Stimulated activated naive B cell treated with anti-CD40 and anti-IgM and Interleukin-4, amounts not matched to agents 10 μg/mL and 1 μg/mL and 100 μg/mL, for 72 hours (primary cell): ENCODE measurements around the gene CXCR6.

Source experiments
- ATAC-seq, 2 donors: fragments of 150-1000 bp; cut with Tn5 transposase; replicated peaks; 2 replicates each; pipeline ENCODE4 v1.10.0; 2021; ENCODE audit warnings: moderate library complexity in 1 of 2
- DNase-seq: peaks from one replicate; pipeline ENCODE4 v3.0.0; 2021
- H3K27ac Mint-ChIP-seq: one replicate; pipeline ENCODE4 v1.8.0; 2022; ENCODE audit warnings: mild to moderate bottlenecking, mixed read lengths
- H3K27me3 Mint-ChIP-seq, 2 donors: one replicate each; pipeline ENCODE4 v1.8.0; 2022; ENCODE audit warnings: mixed read lengths in 2 of 2
- H3K36me3 Mint-ChIP-seq, 2 donors: one replicate each; pipeline ENCODE4 v1.8.0; 2022; ENCODE audit warnings: mixed read lengths in 2 of 2, mild to moderate bottlenecking in 1 of 2
- H3K4me1 Mint-ChIP-seq, 2 donors: one replicate each; pipeline ENCODE4 v1.8.0; 2022; ENCODE audit warnings: mixed read lengths in 2 of 2, mild to moderate bottlenecking in 1 of 2
- H3K4me3 Mint-ChIP-seq, 2 donors: one replicate each; pipeline ENCODE4 v1.8.0; 2022; ENCODE audit warnings: mild to moderate bottlenecking in 2 of 2, mixed read lengths in 2 of 2, moderate library complexity in 1 of 2
- H3K9me3 Mint-ChIP-seq, 2 donors: one replicate each; pipeline ENCODE4 v1.8.0; 2022; ENCODE audit warnings: mixed read lengths in 2 of 2, mild to moderate bottlenecking in 1 of 2

The CXCR6 gene

GRCh38 chr3:45943207-45943846 lies at the start of gene CXCR6:
Gene CXCR6, plus strand, starts transcription at chr3:45943464. Its CDS starts 3,018 bp downstream, at chr3:45946482.
- ATAC-seq: no peak
- H3K27ac Mint-ChIP-seq: no peak within 1 kb of the TSS
- H3K4me1 Mint-ChIP-seq: peaks cover 8 to 12% of the 10 kb centered on the region in 2 donors
- DNase-seq: no peak
- no peaks in the 10 kb centered on the region for H3K9me3 Mint-ChIP-seq
- no peak within 1 kb of the TSS for H3K4me3 Mint-ChIP-seq
- no peaks in the 10 kb centered on the region for H3K27me3 Mint-ChIP-seq
- peaks cover 11 to 39% of the 10 kb centered on the region in 2 donors for H3K36me3 Mint-ChIP-seq

GRCh38 chr3:45894015-45894414 lies 49.2 kb upstream of the CXCR6 start:
- ATAC-seq (no peak), DNase-seq (no peak)
- peaks cover 0 to 5% of the 10 kb centered on the region in 2 donors for H3K36me3 Mint-ChIP-seq
- H3K27ac Mint-ChIP-seq: no peak overlapping the region
- H3K4me3 Mint-ChIP-seq: peak overlapping the region in 1 of 2 donors; percentile 39
- peaks cover 0 to 1% of the 10 kb centered on the region in 2 donors for H3K9me3 Mint-ChIP-seq
- peaks cover 0 to 4% of the 10 kb centered on the region in 2 donors for H3K27me3 Mint-ChIP-seq
- peaks cover 30 to 57% of the 10 kb centered on the region in 2 donors for H3K4me1 Mint-ChIP-seq

GRCh38 chr3:45895686-45896468 lies 47.4 kb upstream of the CXCR6 start:
- ATAC-seq (no peak), DNase-seq (no peak)
- Mint-ChIP-seq H3K27ac (no peak overlapping the region), H3K9me3 (peaks cover 0 to 1% of the 10 kb centered on the region in 2 donors), H3K4me1 (peaks cover 23 to 41% of the 10 kb centered on the region in 2 donors), H3K36me3 (peaks cover 4 to 7% of the 10 kb centered on the region in 2 donors), H3K4me3 (no peak overlapping the region), H3K27me3 (peaks cover 0 to 4% of the 10 kb centered on the region in 2 donors)

- Mint-ChIP-seq H3K27ac (no peak overlapping the region), H3K4me3 (no peak overlapping the region), H3K4me1 (peaks cover 19 to 32% of the 10 kb centered on the region in 2 donors), H3K36me3 (peaks cover 7 to 8% of the 10 kb centered on the region in 2 donors), H3K27me3 (no peaks in the 10 kb centered on the region), H3K9me3 (peaks cover 0 to 1% of the 10 kb centered on the region in 2 donors)
- DNase-seq (no peak), ATAC-seq (no peak)
Measured at GRCh38 chr3:45896956-45897355, 46.3 kb upstream of the CXCR6 start.

- Mint-ChIP-seq H3K9me3 (no peaks in the 10 kb centered on the region), H3K27ac (peak overlapping the region; percentile 57), H3K27me3 (no peaks in the 10 kb centered on the region), H3K4me1 (peaks cover 24 to 39% of the 10 kb centered on the region in 2 donors), H3K36me3 (peaks cover 8 to 10% of the 10 kb centered on the region in 2 donors), H3K4me3 (peak overlapping the region in 1 of 2 donors; percentile 3)
- ATAC-seq: peak; percentile 93 to 97
- peak; percentile 42 for DNase-seq
Measured at GRCh38 chr3:45904931-45905330, 38.3 kb upstream of the CXCR6 start.

- Mint-ChIP-seq H3K4me3 (no peak overlapping the region), H3K9me3 (no peaks in the 10 kb centered on the region), H3K27me3 (no peaks in the 10 kb centered on the region), H3K36me3 (peaks cover 12 to 13% of the 10 kb centered on the region in 2 donors), H3K27ac (no peak overlapping the region), H3K4me1 (peaks cover 28 to 45% of the 10 kb centered on the region in 2 donors)
- no peak for ATAC-seq
- no peak for DNase-seq
Measured at GRCh38 chr3:45905755-45906154, 37.5 kb upstream of the CXCR6 start.

- Mint-ChIP-seq H3K27ac (no peak overlapping the region), H3K9me3 (no peaks in the 10 kb centered on the region), H3K4me3 (peak overlapping the region in 1 of 2 donors; percentile 6), H3K36me3 (peaks cover 10% of the 10 kb centered on the region in 2 donors), H3K4me1 (peaks cover 28 to 45% of the 10 kb centered on the region in 2 donors), H3K27me3 (no peaks in the 10 kb centered on the region)
- no peak for ATAC-seq
- no peak for DNase-seq
Measured at GRCh38 chr3:45906681-45907407, 36.4 kb upstream of the CXCR6 start.

GRCh38 chr3:45907769-45908705 lies 35.2 kb upstream of the CXCR6 start:
- H3K4me3 Mint-ChIP-seq: no peak overlapping the region
- no peaks in the 10 kb centered on the region for H3K9me3 Mint-ChIP-seq
- no peak overlapping the region for H3K27ac Mint-ChIP-seq
- peaks cover 28 to 45% of the 10 kb centered on the region in 2 donors for H3K4me1 Mint-ChIP-seq
- ATAC-seq: no peak
- no peak for DNase-seq
- H3K27me3 Mint-ChIP-seq: no peaks in the 10 kb centered on the region
- H3K36me3 Mint-ChIP-seq: peaks cover 10 to 12% of the 10 kb centered on the region in 2 donors

GRCh38 chr3:45908761-45909160 lies 34.5 kb upstream of the CXCR6 start:
- peaks cover 28 to 45% of the 10 kb centered on the region in 2 donors for H3K4me1 Mint-ChIP-seq
- no peak overlapping the region for H3K27ac Mint-ChIP-seq
- no peaks in the 10 kb centered on the region for H3K27me3 Mint-ChIP-seq
- H3K36me3 Mint-ChIP-seq: peaks cover 10 to 12% of the 10 kb centered on the region in 2 donors
- no peaks in the 10 kb centered on the region for H3K9me3 Mint-ChIP-seq
- no peak overlapping the region for H3K4me3 Mint-ChIP-seq
- no peak for ATAC-seq
- DNase-seq: no peak

- ATAC-seq (peak; percentile 73 to 76), DNase-seq (peak; percentile 52)
- Mint-ChIP-seq H3K9me3 (no peaks in the 10 kb centered on the region), H3K36me3 (peaks cover 10 to 12% of the 10 kb centered on the region in 2 donors), H3K4me1 (peaks cover 28 to 43% of the 10 kb centered on the region in 2 donors), H3K4me3 (peak overlapping the region in 1 of 2 donors; percentile 2), H3K27me3 (no peaks in the 10 kb centered on the region), H3K27ac (no peak overlapping the region)
Measured at GRCh38 chr3:45909542-45909941, 33.7 kb upstream of the CXCR6 start.

- ATAC-seq (no peak), DNase-seq (no peak)
- Mint-ChIP-seq H3K4me1 (peaks cover 33 to 43% of the 10 kb centered on the region in 2 donors), H3K4me3 (no peak overlapping the region), H3K36me3 (peaks cover 10 to 12% of the 10 kb centered on the region in 2 donors), H3K9me3 (no peaks in the 10 kb centered on the region), H3K27ac (no peak overlapping the region), H3K27me3 (no peaks in the 10 kb centered on the region)
Measured at GRCh38 chr3:45910892-45911291, 32.4 kb upstream of the CXCR6 start.

- H3K4me3 Mint-ChIP-seq: no peak overlapping the region
- no peaks in the 10 kb centered on the region for H3K9me3 Mint-ChIP-seq
- H3K36me3 Mint-ChIP-seq: peaks cover 9 to 12% of the 10 kb centered on the region in 2 donors
- no peak overlapping the region for H3K27ac Mint-ChIP-seq
- no peaks in the 10 kb centered on the region for H3K27me3 Mint-ChIP-seq
- no peak for DNase-seq
- peaks cover 34 to 44% of the 10 kb centered on the region in 2 donors for H3K4me1 Mint-ChIP-seq
- no peak for ATAC-seq
Measured at GRCh38 chr3:45911511-45912226, 31.6 kb upstream of the CXCR6 start.

GRCh38 chr3:45912435-45912834 lies 30.8 kb upstream of the CXCR6 start:
- H3K36me3 Mint-ChIP-seq: peaks cover 10 to 13% of the 10 kb centered on the region in 2 donors
- no peaks in the 10 kb centered on the region for H3K27me3 Mint-ChIP-seq
- no peak overlapping the region for H3K27ac Mint-ChIP-seq
- no peaks in the 10 kb centered on the region for H3K9me3 Mint-ChIP-seq
- DNase-seq (no peak), ATAC-seq (no peak)
- peaks cover 33 to 36% of the 10 kb centered on the region in 2 donors for H3K4me1 Mint-ChIP-seq
- H3K4me3 Mint-ChIP-seq: no peak overlapping the region
